Measurements from ENCODE around the gene ADCY7.

DNA sequence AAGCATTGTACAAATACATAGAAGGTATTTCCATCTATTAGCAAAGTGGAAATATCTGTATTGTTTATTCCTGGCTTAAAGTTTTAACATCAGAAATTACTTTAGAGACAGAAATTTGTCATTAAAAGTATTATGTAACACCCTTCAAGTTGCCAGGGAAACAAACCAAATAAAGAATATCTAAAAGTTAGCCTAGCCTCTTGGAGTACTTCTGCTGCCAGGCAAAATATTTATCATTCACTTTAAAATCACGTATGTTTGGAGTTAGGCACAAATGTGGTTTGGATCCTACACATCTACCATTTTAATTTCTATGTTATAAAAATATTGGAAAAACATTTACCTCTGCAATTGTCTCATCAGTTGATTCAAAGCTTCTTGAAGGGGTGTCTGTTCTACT is 87.7 kb downstream of the ADCY7 start:
- no peak for TF ChIP-seq NR2C2 (CRISPR knock-in tag; IDR thresholded peaks at IDR 0.05)
- TF ChIP-seq, protein P1, sequence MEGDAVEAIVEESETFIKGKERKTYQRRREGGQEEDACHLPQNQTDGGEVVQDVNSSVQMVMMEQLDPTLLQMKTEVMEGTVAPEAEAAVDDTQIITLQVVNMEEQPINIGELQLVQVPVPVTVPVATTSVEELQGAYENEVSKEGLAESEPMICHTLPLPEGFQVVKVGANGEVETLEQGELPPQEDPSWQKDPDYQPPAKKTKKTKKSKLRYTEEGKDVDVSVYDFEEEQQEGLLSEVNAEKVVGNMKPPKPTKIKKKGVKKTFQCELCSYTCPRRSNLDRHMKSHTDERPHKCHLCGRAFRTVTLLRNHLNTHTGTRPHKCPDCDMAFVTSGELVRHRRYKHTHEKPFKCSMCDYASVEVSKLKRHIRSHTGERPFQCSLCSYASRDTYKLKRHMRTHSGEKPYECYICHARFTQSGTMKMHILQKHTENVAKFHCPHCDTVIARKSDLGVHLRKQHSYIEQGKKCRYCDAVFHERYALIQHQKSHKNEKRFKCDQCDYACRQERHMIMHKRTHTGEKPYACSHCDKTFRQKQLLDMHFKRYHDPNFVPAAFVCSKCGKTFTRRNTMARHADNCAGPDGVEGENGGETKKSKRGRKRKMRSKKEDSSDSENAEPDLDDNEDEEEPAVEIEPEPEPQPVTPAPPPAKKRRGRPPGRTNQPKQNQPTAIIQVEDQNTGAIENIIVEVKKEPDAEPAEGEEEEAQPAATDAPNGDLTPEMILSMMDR (IDR thresholded peaks at IDR 0.05), result no peak
- no peak for TF ChIP-seq CREM (CRISPR knock-in tag; IDR thresholded peaks at IDR 0.05)

Measured in WTC11 (cell line).